Aorta (tissue), 5 donors: ENCODE data around the gene CD3G. TPM values are rescaled to one million over a fixed set of nuclear protein-coding genes. Genes with fewer than 3 reads are reported as not detected.
A peak's percentile ranks its signal among the peaks of the same experiment; 100 is the strongest.
"Not testable (repeated sequence)": the region's sequence is repeated elsewhere in the genome, so short reads cannot be mapped to it uniquely, and the experiment has no call there.

Experiments used
- ATAC-seq: fragments of 200-7000 bp; cut with Tn5 transposase; one replicate; pipeline ENCODE4 v1.9.1; 2022; ENCODE audit warnings: moderate library complexity; ENCODE audit not compliant: low FRiP score
- DNase-seq, 2 donors: peaks; one replicate each; pipeline ENCODE4 v3.0.0-alpha.2; 2020
- H3K27ac ChIP-seq, 2 donors: one replicate each; pipeline ENCODE4 v1.5.1; 2013; ENCODE audit warnings: low read length in 2 of 2, mild to moderate bottlenecking in 2 of 2, moderate library complexity in 2 of 2, control low read depth in 1 of 2, inconsistent platforms in 1 of 2, low read depth in 1 of 2
- H3K27me3 ChIP-seq, 2 donors: one replicate each; pipeline ENCODE4 v1.6.1; 2013; ENCODE audit warnings: control low read depth in 1 of 2, low read length in 1 of 2, mild to moderate bottlenecking in 1 of 2, moderate library complexity in 1 of 2; ENCODE audit not compliant: insufficient read depth in 2 of 2, control insufficient read depth in 1 of 2
- H3K36me3 ChIP-seq, 2 donors: one replicate each; pipeline ENCODE4 v1.6.1; 2013; ENCODE audit warnings: control low read depth in 1 of 2, low read length in 1 of 2, mild to moderate bottlenecking in 1 of 2; ENCODE audit not compliant: insufficient read depth in 2 of 2, control insufficient read depth in 1 of 2
- H3K4me1 ChIP-seq, 2 donors: one replicate each; pipeline ENCODE4 v1.6.1; 2013; ENCODE audit warnings: low read length in 2 of 2, control low read depth in 1 of 2, mild to moderate bottlenecking in 1 of 2, moderate library complexity in 1 of 2; ENCODE audit not compliant: insufficient read depth in 2 of 2, control insufficient read depth in 1 of 2
- H3K4me3 ChIP-seq, 2 donors: one replicate each; pipeline ENCODE4 v1.5.1; 2013; ENCODE audit warnings: low read length in 2 of 2, control low read depth in 1 of 2, mild to moderate bottlenecking in 1 of 2
- H3K9me3 ChIP-seq: one replicate; pipeline ENCODE4 v1.6.1; 2013; ENCODE audit warnings: mild to moderate bottlenecking, low read length; ENCODE audit not compliant: control insufficient read depth
- WGBS, 2 donors: extraction: QIAGEN DNeasy Blood & Tissue Kit; methylation state at CpG; one replicate each; pipeline ENCODE4 v1.1.7; 2013; 5-methylcytosine and 5-hydroxymethylcytosine counted together
- intact Hi-C, 2 donors: fragments of 100-400 bp; cut with DNase I; formaldehyde crosslinking; loops; one replicate each; pipeline versions ENCODE4 v1.14.2 to v1.15.0; 2022
- polyA plus RNA-seq, 2 donors: library from polyadenylated mRNA; stranded (reverse); fragments of 200-250 nt; gene quantifications; one replicate each; pipeline ENCODE4 v1.2.3, GENCODE V29; 2013
- total RNA-seq, 2 donors: library from RNA; stranded (reverse); fragmentation: NEBNext Ultra II Directional; extraction: Animal tissue kit (Norgen Biotek cat#: 25700); gene quantifications; one replicate each; pipeline ENCODE4 v1.2.1, GENCODE V29; 2021
- donor health status: healthy with polysubstance abuse.
- donor health status: Bipolar disorder and iron deficiency.
- donor health status: DM: no; HTN: no; CAD: no.
- donor health status: DM: no; HTN: no; CAD: no.
- donor health status: DM: yes; HTN: yes; CAD: no.

Gene CD3G
- total and polyA plus RNA-seq, 4 donors = 1.1 to 3.0 TPM; not detected in 2

GRCh38 chr11:118402594-118402993 is 58.5 kb downstream of the CD3G start:
- H3K4me1 ChIP-seq, DNase-seq, H3K27me3 ChIP-seq, H3K9me3 ChIP-seq, H3K36me3 ChIP-seq, H3K27ac ChIP-seq, ATAC-seq: not testable (repeated sequence)
- H3K4me3 ChIP-seq = peak overlapping the region; percentile 64 to 93
- intact Hi-C loops = loop anchor here (5.0 kb wide), 2 partner anchors 35 to 85 kb away; partner anchors contain the start of gene KMT2A (in 1 of the 2)
- WGBS, 2 donors = 80 to 84% methylated on average over 7 of the region's 7 CpGs

Other genes starting within 250 kb of the CD3G start
- 10 to 100 TPM in 1 of 2 donors, 1 to 10 TPM in 1; 2.2 to 11.8 TPM for gene SCN4B, start 191.5 kb upstream of the CD3G start, total RNA-seq
- gene SCN4B, start 191.5 kb upstream of the CD3G start, polyA plus RNA-seq = under 1 TPM; 0.05 to 0.25 TPM
- gene SCN2B, start 167.7 kb upstream of the CD3G start, total RNA-seq = under 1 TPM in 1 of 2 donors, not detected in 1; 0.78 TPM
- gene SCN2B, start 167.7 kb upstream of the CD3G start, polyA plus RNA-seq = not detected
- gene JAML, start 119.3 kb upstream of the CD3G start, total RNA-seq = 10 to 100 TPM in 1 of 2 donors, 1 to 10 TPM in 1; 8.0 to 29.5 TPM
- 1 to 10 TPM; 1.8 to 4.0 TPM for gene JAML, start 119.3 kb upstream of the CD3G start, polyA plus RNA-seq
- gene MPZL3, start 92.0 kb upstream of the CD3G start, total RNA-seq = 1 to 10 TPM; 1.6 to 2.7 TPM
- gene MPZL3, start 92.0 kb upstream of the CD3G start, polyA plus RNA-seq = under 1 TPM; 0.33 to 0.38 TPM
- gene MPZL2, start 80.0 kb upstream of the CD3G start, total RNA-seq = 10 to 100 TPM; 52.7 to 63.2 TPM
- gene MPZL2, start 80.0 kb upstream of the CD3G start, polyA plus RNA-seq = 10 to 100 TPM in 1 of 2 donors, 1 to 10 TPM in 1; 3.8 to 13.3 TPM
- 1 to 10 TPM; 2.3 to 5.2 TPM for gene CD3E, start 39.6 kb upstream of the CD3G start, total RNA-seq
- gene CD3E, start 39.6 kb upstream of the CD3G start, polyA plus RNA-seq = 1 to 10 TPM in 1 of 2 donors, under 1 TPM in 1; 0.43 to 2.5 TPM
- 1 to 10 TPM; 3.0 to 3.9 TPM for gene CD3D, start 1.6 kb upstream of the CD3G start, total RNA-seq
- 1 to 10 TPM in 1 of 2 donors, under 1 TPM in 1; 0.36 to 3.3 TPM for gene CD3D, start 1.6 kb upstream of the CD3G start, polyA plus RNA-seq
- 10 to 100 TPM; 33.4 to 35.2 TPM for gene UBE4A, start 15.3 kb downstream of the CD3G start, total RNA-seq
- gene UBE4A, start 15.3 kb downstream of the CD3G start, polyA plus RNA-seq = 10 to 100 TPM in 1 of 2 donors, 1 to 10 TPM in 1; 3.3 to 14.3 TPM
- gene ATP5MG, start 57.3 kb downstream of the CD3G start, total RNA-seq = 100 to 1,000 TPM in 1 of 2 donors, 10 to 100 TPM in 1; 98.4 to 107 TPM
- 100 to 1,000 TPM; 118 to 256 TPM for gene ATP5MG, start 57.3 kb downstream of the CD3G start, polyA plus RNA-seq
- 100 to 1,000 TPM; 105 to 114 TPM for gene KMT2A, start 92.1 kb downstream of the CD3G start, total RNA-seq
- 10 to 100 TPM in 1 of 2 donors, 1 to 10 TPM in 1; 5.6 to 15.1 TPM for gene KMT2A, start 92.1 kb downstream of the CD3G start, polyA plus RNA-seq
- gene TTC36, start 183.1 kb downstream of the CD3G start, total RNA-seq = under 1 TPM in 1 of 2 donors, not detected in 1; 0.42 TPM
- under 1 TPM in 1 of 2 donors, not detected in 1; 0.95 TPM for gene TTC36, start 183.1 kb downstream of the CD3G start, polyA plus RNA-seq
- 10 to 100 TPM; 20.7 to 29.8 TPM for gene TMEM25, start 186.8 kb downstream of the CD3G start, total RNA-seq
- gene TMEM25, start 186.8 kb downstream of the CD3G start, polyA plus RNA-seq = 10 to 100 TPM; 30.2 to 32.2 TPM
- gene IFT46, start 221.6 kb downstream of the CD3G start, total RNA-seq = 10 to 100 TPM; 15.0 to 22.5 TPM
- 10 to 100 TPM; 24.2 to 31.8 TPM for gene IFT46, start 221.6 kb downstream of the CD3G start, polyA plus RNA-seq
- gene ARCN1, start 228.1 kb downstream of the CD3G start, total RNA-seq = 100 to 1,000 TPM; 128 to 170 TPM
- 10 to 100 TPM; 67.6 to 69.0 TPM for gene ARCN1, start 228.1 kb downstream of the CD3G start, polyA plus RNA-seq